ES-I3 (cell line): Measurements from ENCODE around the gene AKAP9.

Experiments used
- H3K36me3 ChIP-seq: 2 replicates; pipeline ENCODE4 v1.6.1; 2013; ENCODE audit warnings: mild to moderate bottlenecking, low read length, control low read depth, moderate library complexity; ENCODE audit not compliant: insufficient read depth
- H3K4me1 ChIP-seq: 2 replicates; pipeline ENCODE4 v1.6.1; 2013; ENCODE audit warnings: mild to moderate bottlenecking, control low read depth, low read length; ENCODE audit not compliant: insufficient read depth
- H3K9ac ChIP-seq: 2 replicates; pipeline ENCODE4 v1.6.1; 2013; ENCODE audit warnings: low read depth, mild to moderate bottlenecking, low read length, moderate library complexity
- H3K9me3 ChIP-seq: 2 replicates; pipeline ENCODE4 v1.6.1; 2013; ENCODE audit warnings: mild to moderate bottlenecking, low read length, moderate library complexity; ENCODE audit not compliant: control insufficient read depth, insufficient read depth

Gene AKAP9

GRCh38 chr7:92044940-92045339, 104.3 kb downstream of the AKAP9 start:
- H3K36me3 ChIP-seq: peaks cover 3% of the 10 kb centered on the region; the same call in 1 of the 2 replicates
- no peaks in the 10 kb centered on the region for H3K9me3 ChIP-seq
- H3K4me1 ChIP-seq: no peaks in the 10 kb centered on the region
- H3K9ac ChIP-seq: no peak overlapping the region

- no peaks in the 10 kb centered on the region for H3K4me1 ChIP-seq
- no peaks in the 10 kb centered on the region for H3K9me3 ChIP-seq
- no peaks in the 10 kb centered on the region for H3K36me3 ChIP-seq
- no peak overlapping the region for H3K9ac ChIP-seq
Observed at GRCh38 chr7:92051655-92052054, 111.0 kb downstream of the AKAP9 start.

GRCh38 chr7:92052159-92052558, 111.5 kb downstream of the AKAP9 start:
- Histone ChIP-seq H3K4me1 (no peaks in the 10 kb centered on the region), H3K9me3 (no peaks in the 10 kb centered on the region), H3K9ac (no peak overlapping the region), H3K36me3 (no peaks in the 10 kb centered on the region)

GRCh38 chr7:92052684-92053083, 112.0 kb downstream of the AKAP9 start:
- Histone ChIP-seq H3K9ac (no peak overlapping the region), H3K36me3 (no peaks in the 10 kb centered on the region), H3K4me1 (no peaks in the 10 kb centered on the region), H3K9me3 (no peaks in the 10 kb centered on the region)

- no peaks in the 10 kb centered on the region for H3K36me3 ChIP-seq
- no peaks in the 10 kb centered on the region for H3K9me3 ChIP-seq
Observed at GRCh38 chr7:92053312-92053711, 112.7 kb downstream of the AKAP9 start.

GRCh38 chr7:92056286-92056685, 115.6 kb downstream of the AKAP9 start:
- Histone ChIP-seq H3K9me3 (no peaks in the 10 kb centered on the region), H3K9ac (no peak overlapping the region), H3K4me1 (no peaks in the 10 kb centered on the region), H3K36me3 (no peaks in the 10 kb centered on the region)

More at GRCh38 chr7:92053312-92053711, 112.7 kb downstream of the AKAP9 start:
- no peaks in the 10 kb centered on the region for H3K4me1 ChIP-seq
- no peak overlapping the region for H3K9ac ChIP-seq

- H3K9me3 ChIP-seq: no peaks in the 10 kb centered on the region
- no peaks in the 10 kb centered on the region for H3K4me1 ChIP-seq
- no peak overlapping the region for H3K9ac ChIP-seq
- H3K36me3 ChIP-seq: no peaks in the 10 kb centered on the region
Observed at GRCh38 chr7:92057375-92057774, 116.7 kb downstream of the AKAP9 start.

GRCh38 chr7:92058040-92058439, 117.4 kb downstream of the AKAP9 start:
- Histone ChIP-seq H3K36me3 (no peaks in the 10 kb centered on the region), H3K9ac (no peak overlapping the region), H3K4me1 (no peaks in the 10 kb centered on the region), H3K9me3 (no peaks in the 10 kb centered on the region)

GRCh38 chr7:92058899-92059298, 118.2 kb downstream of the AKAP9 start:
- Histone ChIP-seq H3K9me3 (no peaks in the 10 kb centered on the region), H3K4me1 (no peaks in the 10 kb centered on the region), H3K9ac (no peak overlapping the region), H3K36me3 (no peaks in the 10 kb centered on the region)

GRCh38 chr7:92061154-92061553, 120.5 kb downstream of the AKAP9 start:
- Histone ChIP-seq H3K9ac (no peak overlapping the region), H3K9me3 (no peaks in the 10 kb centered on the region), H3K36me3 (no peaks in the 10 kb centered on the region), H3K4me1 (no peaks in the 10 kb centered on the region)

GRCh38 chr7:92064438-92065029, 123.9 kb downstream of the AKAP9 start:
- Histone ChIP-seq H3K4me1 (no peaks in the 10 kb centered on the region), H3K9ac (no peak overlapping the region), H3K36me3 (no peaks in the 10 kb centered on the region), H3K9me3 (no peaks in the 10 kb centered on the region)

GRCh38 chr7:92071032-92071431, 130.4 kb downstream of the AKAP9 start:
- no peaks in the 10 kb centered on the region for H3K9me3 ChIP-seq
- H3K36me3 ChIP-seq: no peaks in the 10 kb centered on the region
- no peak overlapping the region for H3K9ac ChIP-seq
- H3K4me1 ChIP-seq: no peaks in the 10 kb centered on the region

GRCh38 chr7:92072121-92072520, 131.5 kb downstream of the AKAP9 start:
- no peaks in the 10 kb centered on the region for H3K4me1 ChIP-seq
- no peaks in the 10 kb centered on the region for H3K36me3 ChIP-seq
- no peak overlapping the region for H3K9ac ChIP-seq

GRCh38 chr7:92072708-92073107, 132.0 kb downstream of the AKAP9 start:
- no peaks in the 10 kb centered on the region for H3K9me3 ChIP-seq
- H3K9ac ChIP-seq: no peak overlapping the region
- no peaks in the 10 kb centered on the region for H3K4me1 ChIP-seq
- no peaks in the 10 kb centered on the region for H3K36me3 ChIP-seq

More at GRCh38 chr7:92072121-92072520, 131.5 kb downstream of the AKAP9 start:
- H3K9me3 ChIP-seq: no peaks in the 10 kb centered on the region

GRCh38 chr7:92075455-92076158, 134.9 kb downstream of the AKAP9 start:
- H3K36me3 ChIP-seq: no peaks in the 10 kb centered on the region
- no peaks in the 10 kb centered on the region for H3K9me3 ChIP-seq
- H3K9ac ChIP-seq: no peak overlapping the region
- no peaks in the 10 kb centered on the region for H3K4me1 ChIP-seq
